H9 (cell line): ENCODE results near the gene TMED10. TPM values are rescaled to one million over a fixed set of nuclear protein-coding genes. Genes with fewer than 3 reads are reported as not detected.

Experiments used
- DNase-seq: peaks from one replicate; pipeline ENCODE4 v3.0.0-alpha.2; 2017
- H2AFZ ChIP-seq: one replicate; pipeline ENCODE4 v1.6.1; 2013; ENCODE audit warnings: mild to moderate bottlenecking, low read length, control low read depth, moderate library complexity
- H2AK5ac ChIP-seq: 2 replicates; pipeline ENCODE4 v1.6.1; 2013; ENCODE audit warnings: low read length, control low read depth, mixed read lengths; ENCODE audit not compliant: insufficient read length
- H2BK120ac ChIP-seq: one replicate; pipeline ENCODE4 v1.6.1; 2013; ENCODE audit warnings: low read depth, mild to moderate bottlenecking, low read length, control low read depth, inconsistent platforms; ENCODE audit not compliant: poor library complexity, severe bottlenecking
- H2BK12ac ChIP-seq: 2 replicates; pipeline ENCODE4 v1.6.1; 2013; ENCODE audit warnings: low read length, control low read depth, mixed read lengths, low read depth; ENCODE audit not compliant: insufficient read length
- H2BK15ac ChIP-seq: 2 replicates; pipeline ENCODE4 v1.6.1; 2013; ENCODE audit warnings: low read depth, low read length, control low read depth
- H2BK20ac ChIP-seq: one replicate; pipeline ENCODE4 v1.6.1; 2013; ENCODE audit warnings: low read depth, mild to moderate bottlenecking, low read length, control low read depth, inconsistent platforms; ENCODE audit not compliant: poor library complexity, severe bottlenecking
- H2BK5ac ChIP-seq: 2 replicates; pipeline ENCODE4 v1.6.1; 2013; ENCODE audit warnings: low read length, control low read depth, mixed read lengths; ENCODE audit not compliant: insufficient read length
- H3K14ac ChIP-seq: 2 replicates; pipeline ENCODE4 v1.6.1; 2013; ENCODE audit warnings: low read length, control low read depth; ENCODE audit not compliant: insufficient read depth
- H3K18ac ChIP-seq: 2 replicates; pipeline ENCODE4 v1.6.1; 2013; ENCODE audit warnings: low read depth, mild to moderate bottlenecking, mixed read lengths, low read length, control low read depth; ENCODE audit not compliant: insufficient read length
- H3K23ac ChIP-seq: 2 replicates; pipeline ENCODE4 v1.6.1; 2013; ENCODE audit warnings: low read length, control low read depth, mixed read lengths, low read depth; ENCODE audit not compliant: insufficient read length
- H3K23me2 ChIP-seq: 2 replicates; pipeline ENCODE4 v1.6.1; 2013; ENCODE audit warnings: low read depth, mild to moderate bottlenecking, mixed read lengths, low read length, control low read depth; ENCODE audit not compliant: insufficient read length, poor library complexity, severe bottlenecking
- H3K27ac ChIP-seq: 2 replicates; pipeline ENCODE4 v1.5.1; 2013; ENCODE audit warnings: low read length, control low read depth, mixed read lengths, low read depth; ENCODE audit not compliant: insufficient read length
- H3K27me3 ChIP-seq: 2 replicates; pipeline ENCODE4 v1.6.1; 2013; ENCODE audit warnings: low read length, control low read depth, inconsistent platforms; ENCODE audit not compliant: insufficient read depth
- H3K4ac ChIP-seq: 2 replicates; pipeline ENCODE4 v1.6.1; 2013; ENCODE audit warnings: low read depth, mild to moderate bottlenecking, control low read depth, inconsistent platforms, low read length, moderate library complexity
- H3K4me1 ChIP-seq: 2 replicates; pipeline ENCODE4 v1.6.1; 2013; ENCODE audit warnings: low read length, control low read depth, inconsistent platforms; ENCODE audit not compliant: insufficient read depth
- H3K4me2 ChIP-seq: 2 replicates; pipeline ENCODE4 v1.6.1; 2013; ENCODE audit warnings: low read length, control low read depth, mixed read lengths; ENCODE audit not compliant: insufficient read length, insufficient read depth
- H3K56ac ChIP-seq: 2 replicates; pipeline ENCODE4 v1.6.1; 2013; ENCODE audit warnings: low read depth, mild to moderate bottlenecking, mixed read lengths, low read length, control low read depth; ENCODE audit not compliant: insufficient read length
- H3K79me1 ChIP-seq: 2 replicates; pipeline ENCODE4 v1.6.1; 2013; ENCODE audit warnings: low read depth, mild to moderate bottlenecking, moderate library complexity, low read length, control low read depth, inconsistent platforms; ENCODE audit not compliant: insufficient read depth, poor library complexity, severe bottlenecking
- H3K79me2 ChIP-seq: 2 replicates; pipeline ENCODE4 v1.6.1; 2013; ENCODE audit warnings: low read length, control low read depth, inconsistent platforms; ENCODE audit not compliant: insufficient read depth
- H3K9ac ChIP-seq: 2 replicates; pipeline ENCODE4 v1.6.1; 2013; ENCODE audit warnings: low read length, control low read depth, mixed read lengths; ENCODE audit not compliant: insufficient read length; ENCODE audit errors: extremely low read depth
- H3K9me3 ChIP-seq: one replicate; pipeline ENCODE4 v1.6.1; 2013; ENCODE audit warnings: low read depth, low read length, inconsistent platforms; ENCODE audit not compliant: control insufficient read depth
- H3T11ph ChIP-seq: one replicate; pipeline ENCODE4 v1.6.1; 2013; ENCODE audit warnings: mild to moderate bottlenecking, low read length, control low read depth, inconsistent platforms
- H4K20me1 ChIP-seq: one replicate; pipeline ENCODE4 v1.6.1; 2013; ENCODE audit not compliant: control insufficient read depth, insufficient read length, insufficient read depth
- H4K5ac ChIP-seq: 2 replicates; pipeline ENCODE4 v1.6.1; 2013; ENCODE audit warnings: low read depth, mild to moderate bottlenecking, mixed read lengths, low read length, control low read depth; ENCODE audit not compliant: insufficient read length
- H4K8ac ChIP-seq: replicated peaks from 2 replicates; pipeline ENCODE4 v1.6.1; 2013; ENCODE audit warnings: low read length, control low read depth, mixed read lengths, low read depth; ENCODE audit not compliant: insufficient read length
- H4K91ac ChIP-seq: 2 replicates; pipeline ENCODE4 v1.6.1; 2013; ENCODE audit warnings: low read depth, mild to moderate bottlenecking, moderate library complexity, mixed read lengths, low read length, control low read depth; ENCODE audit not compliant: insufficient read length
- H3K27ac Mint-ChIP-seq, 3 experiments: 2 replicates in 2 of 3; 3 replicates in 1 of 3; pipeline ENCODE4 v1.8.0; 2020 to 2021; ENCODE audit warnings: mixed read lengths in 3 of 3, mild to moderate bottlenecking in 1 of 3, moderate library complexity in 1 of 3
- H3K27me3 Mint-ChIP-seq: 2 replicates; pipeline ENCODE4 v1.8.0; 2021; ENCODE audit warnings: low read depth, mild to moderate bottlenecking, moderate library complexity, mixed read lengths
- H3K36me3 Mint-ChIP-seq, 3 experiments: 2 replicates in 2 of 3; 3 replicates in 1 of 3; pipeline ENCODE4 v1.8.0; 2020 to 2021; ENCODE audit warnings: low read depth in 3 of 3, mixed read lengths in 3 of 3; ENCODE audit not compliant: insufficient read depth in 1 of 3
- H3K4me1 Mint-ChIP-seq, 2 experiments: 2 replicates each; pipeline ENCODE4 v1.8.0; 2020; ENCODE audit warnings: mixed read lengths in 2 of 2
- H3K4me3 Mint-ChIP-seq, 2 experiments: 2 replicates in 1 of 2; 3 replicates in 1 of 2; pipeline ENCODE4 v1.8.0; 2020 to 2021; ENCODE audit warnings: mild to moderate bottlenecking in 2 of 2, mixed read lengths in 2 of 2, moderate library complexity in 1 of 2
- H3K9me3 Mint-ChIP-seq, 2 experiments: 2 replicates in 1 of 2; 3 replicates in 1 of 2; pipeline ENCODE4 v1.8.0; 2020; ENCODE audit warnings: mild to moderate bottlenecking in 2 of 2, mixed read lengths in 2 of 2, moderate library complexity in 1 of 2
- CTCF ChIP-seq: fragments of 200-600 bp; sonication (generic); conservative IDR thresholded peaks from 3 replicates; pipeline ENCODE4 v1.8.0; 2021; ENCODE audit warnings: antibody characterized with exemption, mild to moderate bottlenecking
- WGBS: extraction: QIAGEN DNeasy Blood & Tissue Kit; methylation state at CpG from one replicate; pipeline ENCODE4 v1.1.7; 2013; ENCODE audit warnings: missing lambda C conversion rate, low lambda C conversion rate, mixed read lengths; ENCODE audit not compliant: insufficient read length; ENCODE audit errors: extremely low coverage; 5-methylcytosine and 5-hydroxymethylcytosine counted together
- total RNA-seq: library from RNA; stranded (reverse); gene quantifications from 2 replicates; pipeline ENCODE4 v1.2.1, GENCODE V29; 2021

Gene TMED10
- total RNA-seq, 1 experiment from 2014 or later, result 176 TPM

- H3K9ac ChIP-seq, result no peak overlapping the region
- H2BK20ac ChIP-seq, result no peak overlapping the region
- H3K23me2 ChIP-seq, result no peaks in the 10 kb centered on the region
- H3K27ac ChIP-seq, result no peak overlapping the region
- TF ChIP-seq CTCF, result no peak
- peaks cover 21 to 29% of the 10 kb centered on the region in 2 experiments for H3K4me1 Mint-ChIP-seq
- H4K91ac ChIP-seq, result no peak overlapping the region
- no peak overlapping the region for H2AFZ ChIP-seq
- WGBS, result no CpG with 5 or more reads among the region's 1 CpG
- H2BK15ac ChIP-seq, result no peak overlapping the region
- H2BK120ac ChIP-seq, result no peak overlapping the region
- no peak overlapping the region for H2AK5ac ChIP-seq
- H3K79me1 ChIP-seq, result peaks cover 16% of the 10 kb centered on the region
- no peak overlapping the region for H3K4me2 ChIP-seq
- H2BK12ac ChIP-seq, result no peak overlapping the region
- no peak overlapping the region for H4K8ac ChIP-seq
- no peak overlapping the region for H4K5ac ChIP-seq
- H3K18ac ChIP-seq, result no peak overlapping the region
- no peak overlapping the region for H3K4ac ChIP-seq
- no peak for DNase-seq
- H2BK5ac ChIP-seq, result no peak overlapping the region
- H3T11ph ChIP-seq, result no peak overlapping the region
- H4K20me1 ChIP-seq, result no peaks in the 10 kb centered on the region
- H3K4me1 ChIP-seq, result no peaks in the 10 kb centered on the region
- no peak overlapping the region for H3K27ac Mint-ChIP-seq
- H3K23ac ChIP-seq, result no peak overlapping the region
- no peaks in the 10 kb centered on the region for H3K27me3 Mint-ChIP-seq
- H3K14ac ChIP-seq, result no peak overlapping the region
- H3K4me3 Mint-ChIP-seq, result no peak overlapping the region
- H3K36me3 Mint-ChIP-seq, result peaks cover 0 to 4% (median 0%) of the 10 kb centered on the region in 3 experiments; a peak in 1 of 7 replicates
- H3K56ac ChIP-seq, result no peak overlapping the region
- no peaks in the 10 kb centered on the region for H3K27me3 ChIP-seq
- no peaks in the 10 kb centered on the region for H3K9me3 ChIP-seq
- peaks cover 13% of the 10 kb centered on the region; the same call in 1 of the 2 replicates for H3K79me2 ChIP-seq
- H3K9me3 Mint-ChIP-seq, result no peaks in the 10 kb centered on the region
Observed at GRCh38 chr14:75164809-75165208, 11.6 kb downstream of the TMED10 start.
